ENCODE measurements around the gene GOLGA6L10.
"Not testable (repeated sequence)": the region's sequence is repeated elsewhere in the genome, so short reads cannot be mapped to it uniquely, and the experiment has no call there.

The GOLGA6L10 gene

GRCh38 chr15:82334554-82334932 lies 14.7 kb downstream of the GOLGA6L10 start:
- not testable (repeated sequence) for ATAC-seq (replicated peaks); DNase-seq; H3K4me1 Mint-ChIP-seq (ENCODE audit: low read depth in 2 of 2); H3K4me3 Mint-ChIP-seq; H3K9me3 Mint-ChIP-seq; H3K27me3 Mint-ChIP-seq; H3K27ac Mint-ChIP-seq; H3K36me3 Mint-ChIP-seq (ENCODE audit: insufficient read depth)

- not testable (repeated sequence) for H3K4me3 Mint-ChIP-seq; H3K4me1 Mint-ChIP-seq (ENCODE audit: low read depth in 2 of 2); ATAC-seq (replicated peaks); H3K27me3 Mint-ChIP-seq; H3K36me3 Mint-ChIP-seq (ENCODE audit: insufficient read depth); DNase-seq; H3K9me3 Mint-ChIP-seq; H3K27ac Mint-ChIP-seq
Measured at GRCh38 chr15:82333603-82334553, 15.4 kb downstream of the GOLGA6L10 start.

- not testable (repeated sequence) for ATAC-seq (replicated peaks); H3K4me1 Mint-ChIP-seq (ENCODE audit: low read depth in 2 of 2); H3K4me3 Mint-ChIP-seq; DNase-seq; H3K9me3 Mint-ChIP-seq; H3K36me3 Mint-ChIP-seq (ENCODE audit: insufficient read depth); H3K27me3 Mint-ChIP-seq
- H3K27ac Mint-ChIP-seq, result peak overlapping the region in 1 of 2 donors; percentile 84
Measured at GRCh38 chr15:82332711-82333602, 16.3 kb downstream of the GOLGA6L10 start.

DNA sequence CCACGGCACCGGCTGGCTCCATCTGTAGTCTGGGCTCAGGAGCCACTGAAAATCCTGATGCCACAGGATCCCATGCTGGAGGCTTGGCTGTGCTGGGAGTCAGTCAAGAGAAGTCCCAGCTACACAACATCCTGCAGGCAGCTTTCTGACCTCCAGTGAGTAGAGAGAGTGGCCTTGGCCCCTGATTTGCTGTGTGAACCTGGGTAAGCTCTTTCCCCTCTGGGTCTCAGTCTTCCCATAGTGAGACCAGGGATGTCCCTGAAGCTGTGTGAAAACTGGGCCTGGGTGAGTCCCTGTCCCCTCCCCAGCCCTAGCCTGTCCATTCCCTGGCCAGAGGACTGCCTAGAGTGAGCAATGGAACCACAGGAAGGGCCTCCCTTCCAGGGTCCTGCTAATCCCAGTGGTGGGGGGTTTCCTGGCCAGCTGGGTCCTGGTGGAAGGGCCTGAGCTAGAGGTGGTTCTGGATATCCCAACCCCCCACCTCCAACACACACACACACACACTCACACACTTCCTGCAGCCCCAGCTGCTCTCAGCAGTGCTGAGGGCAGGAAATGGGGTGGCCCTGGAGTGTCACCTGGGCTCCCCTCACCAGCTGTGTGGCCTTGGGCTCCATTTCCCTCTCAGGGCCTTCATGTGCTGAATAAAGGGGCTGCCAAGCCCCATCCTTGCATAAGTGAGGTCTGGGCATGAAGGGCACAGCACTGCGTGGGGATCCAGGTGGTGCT lies 17.5 kb downstream of the GOLGA6L10 start:
- H3K27me3 Mint-ChIP-seq; H3K36me3 Mint-ChIP-seq (ENCODE audit: insufficient read depth); H3K27ac Mint-ChIP-seq; H3K4me3 Mint-ChIP-seq; H3K9me3 Mint-ChIP-seq; DNase-seq; H3K4me1 Mint-ChIP-seq (ENCODE audit: low read depth in 2 of 2): not testable (repeated sequence)
- ATAC-seq (replicated peaks), result peak; percentile 82

GRCh38 chr15:82330921-82331320 lies 18.4 kb downstream of the GOLGA6L10 start:
- not testable (repeated sequence) for H3K4me3 Mint-ChIP-seq; ATAC-seq (replicated peaks)

GRCh38 chr15:82329039-82329438 lies 20.2 kb downstream of the GOLGA6L10 start:
- H3K4me3 Mint-ChIP-seq, result not testable (repeated sequence)

More at GRCh38 chr15:82330921-82331320, 18.4 kb downstream of the GOLGA6L10 start:
- not testable (repeated sequence) for H3K4me1 Mint-ChIP-seq (ENCODE audit: low read depth in 2 of 2); DNase-seq; H3K27me3 Mint-ChIP-seq; H3K27ac Mint-ChIP-seq; H3K9me3 Mint-ChIP-seq; H3K36me3 Mint-ChIP-seq (ENCODE audit: insufficient read depth)

DNA sequence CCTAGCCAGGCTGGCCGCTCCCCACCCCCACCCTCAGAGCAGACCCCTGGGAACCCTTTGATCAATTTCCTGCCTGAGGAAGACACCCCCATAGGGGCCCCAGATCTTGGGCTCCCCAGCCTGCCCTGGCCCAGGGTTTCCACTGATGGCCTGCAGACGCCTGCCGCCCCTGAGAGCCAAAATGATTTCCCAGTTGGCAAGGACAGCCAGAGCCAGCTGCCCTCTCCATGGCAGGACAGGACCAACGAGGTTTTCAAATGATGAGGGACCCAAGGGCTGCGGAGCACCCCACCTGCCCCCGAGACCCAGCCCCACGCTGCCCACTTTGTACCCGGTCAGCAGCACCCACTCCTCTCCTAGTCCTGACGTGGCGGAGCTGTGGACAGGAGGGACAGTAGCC lies 21.9 kb downstream of the GOLGA6L10 start:
- not testable (repeated sequence) for H3K4me3 Mint-ChIP-seq

More at GRCh38 chr15:82329039-82329438, 20.2 kb downstream of the GOLGA6L10 start:
- not testable (repeated sequence) for H3K27ac Mint-ChIP-seq; DNase-seq; H3K4me1 Mint-ChIP-seq (ENCODE audit: low read depth in 2 of 2); H3K27me3 Mint-ChIP-seq; H3K9me3 Mint-ChIP-seq; H3K36me3 Mint-ChIP-seq (ENCODE audit: insufficient read depth); ATAC-seq (replicated peaks)

GRCh38 chr15:82326896-82327295 lies 22.4 kb downstream of the GOLGA6L10 start:
- not testable (repeated sequence) for H3K9me3 Mint-ChIP-seq; H3K36me3 Mint-ChIP-seq (ENCODE audit: insufficient read depth); H3K4me1 Mint-ChIP-seq (ENCODE audit: low read depth in 2 of 2); ATAC-seq (replicated peaks); H3K27ac Mint-ChIP-seq; DNase-seq; H3K27me3 Mint-ChIP-seq; H3K4me3 Mint-ChIP-seq

More for the DNA sequence above, 21.9 kb downstream of the GOLGA6L10 start:
- not testable (repeated sequence) for H3K27ac Mint-ChIP-seq; ATAC-seq (replicated peaks); H3K4me1 Mint-ChIP-seq (ENCODE audit: low read depth in 2 of 2); DNase-seq; H3K36me3 Mint-ChIP-seq (ENCODE audit: insufficient read depth); H3K9me3 Mint-ChIP-seq; H3K27me3 Mint-ChIP-seq

DNA sequence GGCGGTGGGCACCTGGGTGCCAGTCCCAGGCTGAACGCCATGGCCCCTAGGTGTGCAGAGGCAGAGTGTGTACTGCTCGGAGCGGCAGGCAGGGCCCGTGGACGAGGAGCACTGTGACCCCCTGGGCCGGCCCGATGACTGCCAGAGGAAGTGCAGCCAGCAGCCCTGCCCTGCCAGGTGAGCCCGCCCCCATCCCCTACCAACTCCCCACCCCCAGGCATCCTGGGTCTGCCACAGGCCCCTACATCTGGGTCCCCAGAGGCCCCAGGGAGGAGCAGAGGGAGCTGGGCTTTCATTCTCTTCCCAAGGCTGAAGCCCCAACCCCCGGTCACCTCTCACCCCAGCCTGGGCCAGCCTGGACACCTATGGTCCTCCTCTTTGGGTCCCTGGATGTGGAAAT lies 23.6 kb downstream of the GOLGA6L10 start:
- not testable (repeated sequence) for H3K27me3 Mint-ChIP-seq; DNase-seq; H3K4me3 Mint-ChIP-seq; H3K36me3 Mint-ChIP-seq (ENCODE audit: insufficient read depth); ATAC-seq (replicated peaks); H3K4me1 Mint-ChIP-seq (ENCODE audit: low read depth in 2 of 2); H3K9me3 Mint-ChIP-seq; H3K27ac Mint-ChIP-seq

- ATAC-seq (replicated peaks); H3K36me3 Mint-ChIP-seq (ENCODE audit: insufficient read depth); H3K4me1 Mint-ChIP-seq (ENCODE audit: low read depth in 2 of 2); DNase-seq; H3K4me3 Mint-ChIP-seq; H3K9me3 Mint-ChIP-seq; H3K27ac Mint-ChIP-seq; H3K27me3 Mint-ChIP-seq: not testable (repeated sequence)
Measured at GRCh38 chr15:82324831-82325230, 24.4 kb downstream of the GOLGA6L10 start.

DNA sequence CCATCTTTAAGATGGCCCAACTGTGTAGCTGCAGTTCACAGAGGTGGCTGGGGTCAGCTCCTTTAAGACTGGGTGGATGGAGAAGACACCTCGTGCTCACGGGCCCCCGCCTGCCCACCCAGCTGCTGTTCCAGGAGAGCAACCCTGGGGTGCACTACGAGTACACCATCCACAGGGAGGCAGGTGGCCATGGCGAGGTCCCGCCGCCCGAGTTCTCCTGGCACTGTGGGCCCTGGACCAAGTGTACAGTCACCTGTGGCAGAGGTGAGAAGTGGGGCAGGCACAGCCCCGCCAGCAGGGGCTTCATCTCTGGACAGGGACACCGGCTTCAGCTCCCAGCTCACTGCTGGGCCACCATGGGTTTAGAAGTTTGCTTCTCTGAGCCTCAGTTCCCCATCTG lies 26.8 kb downstream of the GOLGA6L10 start:
- not testable (repeated sequence) for H3K36me3 Mint-ChIP-seq (ENCODE audit: insufficient read depth); H3K4me1 Mint-ChIP-seq (ENCODE audit: low read depth in 2 of 2); DNase-seq; H3K27me3 Mint-ChIP-seq; ATAC-seq (replicated peaks); H3K27ac Mint-ChIP-seq; H3K4me3 Mint-ChIP-seq; H3K9me3 Mint-ChIP-seq

- H3K9me3 Mint-ChIP-seq; H3K4me1 Mint-ChIP-seq (ENCODE audit: low read depth in 2 of 2); H3K36me3 Mint-ChIP-seq (ENCODE audit: insufficient read depth); H3K4me3 Mint-ChIP-seq; H3K27ac Mint-ChIP-seq; DNase-seq; ATAC-seq (replicated peaks); H3K27me3 Mint-ChIP-seq: not testable (repeated sequence)
Measured at GRCh38 chr15:82320861-82321260, 28.4 kb downstream of the GOLGA6L10 start.
